AG09319 (cell line): ENCODE data around the gene SLC22A3.
"Not testable (repeated sequence)": the region's sequence is repeated elsewhere in the genome, so short reads cannot be mapped to it uniquely, and the experiment has no call there.

Source experiments
- DNase-seq: peaks from one replicate; pipeline ENCODE4 v3.0.0-alpha.2; 2010; ENCODE audit warnings: low read depth; ENCODE audit errors: extremely low read depth
- CTCF ChIP-seq: IDR thresholded peaks from 2 replicates; pipeline ENCODE4 v1.5.1; 2011; ENCODE audit warnings: low read depth, mild to moderate bottlenecking, inconsistent platforms, low read length, moderate library complexity

Gene SLC22A3

GRCh38 chr6:160456214-160456546 lies 108.0 kb downstream of the SLC22A3 start:
- no peak for TF ChIP-seq CTCF
- DNase-seq: no peak

- TF ChIP-seq CTCF: no peak
Observed at GRCh38 chr6:160457823-160458222, 109.6 kb downstream of the SLC22A3 start.

GRCh38 chr6:160461641-160462040 lies 113.5 kb downstream of the SLC22A3 start:
- no peak for TF ChIP-seq CTCF
- no peak for DNase-seq

More at GRCh38 chr6:160457823-160458222, 109.6 kb downstream of the SLC22A3 start:
- no peak for DNase-seq

GRCh38 chr6:160462116-160462515 lies 113.9 kb downstream of the SLC22A3 start:
- DNase-seq: no peak
- TF ChIP-seq CTCF: no peak

GRCh38 chr6:160462551-160463109 lies 114.5 kb downstream of the SLC22A3 start:
- no peak for TF ChIP-seq CTCF
- no peak for DNase-seq

- no peak for DNase-seq
- no peak for TF ChIP-seq CTCF
Observed at GRCh38 chr6:160464744-160465143, 116.6 kb downstream of the SLC22A3 start.

GRCh38 chr6:160467261-160467871 lies 119.2 kb downstream of the SLC22A3 start:
- DNase-seq: not testable (repeated sequence)

- TF ChIP-seq CTCF: no peak
Observed at GRCh38 chr6:160469153-160469552, 121.0 kb downstream of the SLC22A3 start.

GRCh38 chr6:160476056-160476455 lies 127.9 kb downstream of the SLC22A3 start:
- not testable (repeated sequence) for DNase-seq

More at GRCh38 chr6:160469153-160469552, 121.0 kb downstream of the SLC22A3 start:
- DNase-seq: no peak

- not testable (repeated sequence) for DNase-seq
Observed at GRCh38 chr6:160477072-160477471, 128.9 kb downstream of the SLC22A3 start.
